HG03135 (cell line): ENCODE results near the gene COL23A1.

Source experiments
- ATAC-seq: cut with Tn5 transposase; IDR thresholded peaks from one replicate; pipeline ENCODE4 v1.9.1; 2021; ENCODE audit warnings: mild to moderate bottlenecking, moderate library complexity; ENCODE audit not compliant: unreplicated experiment

COL23A1 gene

DNA sequence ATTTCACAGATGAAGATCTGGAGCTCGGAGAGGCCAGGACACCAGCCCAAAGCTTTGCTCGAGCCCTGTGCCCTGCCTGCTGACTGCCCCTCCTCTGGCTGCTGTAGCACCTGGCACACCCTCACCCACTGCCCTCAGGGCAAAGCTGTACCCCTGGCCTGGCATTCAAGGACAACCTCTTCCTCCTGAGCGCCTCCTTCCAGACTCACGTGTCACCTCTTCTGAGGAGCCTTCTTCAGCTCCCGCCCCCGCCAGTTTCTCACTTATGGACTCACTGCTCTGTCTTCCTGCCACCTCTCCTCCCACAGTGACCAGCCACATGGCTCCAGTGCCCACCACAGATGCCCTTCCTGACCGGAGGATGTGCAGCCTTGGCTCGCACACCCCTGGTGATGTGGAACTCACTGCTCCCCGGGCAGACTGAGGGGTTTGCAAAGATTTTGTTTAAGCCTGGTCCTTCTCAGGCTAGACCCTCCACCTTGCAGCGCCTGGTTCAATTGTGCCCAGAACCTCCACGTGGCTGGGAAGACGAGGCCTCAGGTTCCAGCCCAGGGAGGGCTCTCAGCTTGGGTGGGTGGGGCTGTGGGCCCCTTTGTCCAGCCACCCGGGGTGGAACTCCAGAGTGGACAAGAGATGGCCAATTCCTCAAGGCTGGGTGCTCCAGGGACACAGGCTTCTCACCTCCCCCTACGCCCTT is 311.0 kb downstream of the COL23A1 start:
- ATAC-seq, result no peak

DNA sequence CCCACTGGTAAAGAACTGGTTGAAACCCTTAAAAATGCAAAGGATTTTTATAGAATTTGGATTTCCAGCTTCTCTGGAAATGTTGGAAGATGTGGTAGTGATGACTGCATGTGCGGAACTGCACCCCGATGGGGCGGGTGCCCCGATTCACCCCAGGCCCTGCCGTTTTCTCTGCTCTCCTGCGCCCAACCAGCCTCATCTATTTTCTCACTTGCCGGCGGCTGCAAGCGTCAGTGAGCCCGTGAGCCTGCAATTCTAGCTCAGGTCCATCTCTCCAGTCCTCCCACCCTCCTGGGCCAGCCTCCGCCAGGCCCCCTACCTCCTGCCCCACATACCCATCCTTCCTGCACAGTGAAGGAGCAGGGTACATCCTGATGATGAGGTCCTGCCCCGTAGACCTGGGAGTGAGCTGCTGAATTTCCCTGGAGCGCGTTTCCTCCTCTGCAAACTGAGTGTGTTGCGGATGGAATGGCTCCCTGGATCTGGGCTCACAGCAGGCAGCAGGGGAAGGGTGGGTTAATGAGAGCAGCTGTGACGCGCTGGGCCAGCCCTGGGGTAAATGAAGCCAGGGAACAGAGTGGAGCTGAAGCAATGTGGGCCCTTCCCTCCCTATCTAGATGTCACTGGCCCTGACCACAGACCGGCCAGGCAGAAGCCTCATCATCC is 311.7 kb downstream of the COL23A1 start:
- ATAC-seq, result no peak

DNA sequence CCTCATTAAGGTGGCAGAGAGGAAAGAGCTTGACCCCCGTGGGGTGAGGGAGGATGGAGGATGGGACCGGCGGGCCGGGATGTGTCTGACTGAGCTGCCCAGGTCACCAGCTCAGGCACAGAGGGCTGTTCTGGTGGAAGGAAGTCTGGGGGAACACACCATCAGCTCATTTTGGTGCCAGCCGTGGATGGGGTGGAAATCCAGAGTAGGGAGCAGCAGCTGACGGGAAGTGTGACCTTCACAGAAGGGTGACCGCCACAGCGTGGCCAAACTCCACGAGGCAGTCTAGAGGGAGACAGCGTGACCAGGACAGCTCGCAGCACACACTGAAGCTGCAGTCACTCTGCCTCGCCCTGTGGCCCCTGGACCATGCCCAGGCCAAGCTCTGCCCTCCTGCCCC is 312.3 kb downstream of the COL23A1 start:
- no peak for ATAC-seq

DNA sequence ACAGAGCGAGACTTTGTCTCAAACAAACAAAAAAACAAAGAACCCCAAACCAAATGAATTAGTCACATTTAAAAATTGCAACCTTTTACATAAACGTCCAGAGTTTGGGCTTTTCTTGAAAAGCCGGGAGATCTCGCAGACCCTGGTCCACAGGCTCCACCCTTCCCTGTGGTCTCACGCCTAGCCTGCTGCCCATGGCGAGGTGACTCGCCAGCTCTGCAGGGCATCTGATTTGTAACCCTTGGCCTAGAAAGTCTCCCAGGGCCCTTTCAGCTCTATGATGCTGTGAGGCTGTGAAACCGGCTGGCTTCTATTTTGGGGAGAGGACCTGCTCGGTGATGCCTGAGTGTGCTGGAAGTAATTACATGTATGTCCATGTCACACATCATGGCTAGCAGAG is 312.8 kb downstream of the COL23A1 start:
- no peak for ATAC-seq

DNA sequence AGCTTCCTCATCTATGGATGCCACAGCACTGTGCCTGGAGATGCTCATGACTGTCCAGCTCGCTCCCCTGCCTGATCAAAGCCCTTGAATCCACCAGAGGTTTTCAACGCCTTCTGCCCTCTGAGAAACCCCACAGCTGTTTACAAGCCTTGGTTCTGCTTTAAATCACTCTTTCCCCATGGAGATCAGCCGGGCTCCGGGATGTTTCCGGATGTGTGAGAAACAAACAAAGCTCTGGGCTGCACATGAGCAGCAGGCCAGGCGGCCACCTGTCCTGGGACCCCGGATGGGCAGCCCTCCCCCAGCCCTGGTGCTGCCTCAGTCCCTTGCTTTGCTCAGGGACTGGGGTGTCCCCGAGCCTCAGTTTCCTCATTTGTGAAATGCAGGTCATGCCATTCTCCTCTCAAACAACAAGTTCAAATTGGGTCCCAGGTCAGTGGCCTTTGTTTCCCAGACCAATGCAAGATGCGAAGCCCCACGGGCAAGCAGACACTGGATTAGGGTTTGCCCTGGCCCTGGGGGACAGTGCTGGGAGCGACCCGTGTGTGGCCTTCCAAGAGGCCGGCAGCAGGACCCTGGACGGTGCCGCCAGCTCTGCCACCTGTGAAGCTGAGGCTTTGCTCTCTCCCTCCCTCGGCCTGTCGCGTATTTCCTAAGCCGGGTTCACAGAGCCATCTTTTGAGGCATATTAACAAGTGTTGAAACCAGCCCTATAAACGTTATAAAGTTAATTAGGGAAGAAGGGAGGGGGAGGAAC is 315.2 kb downstream of the COL23A1 start:
- no peak for ATAC-seq

DNA sequence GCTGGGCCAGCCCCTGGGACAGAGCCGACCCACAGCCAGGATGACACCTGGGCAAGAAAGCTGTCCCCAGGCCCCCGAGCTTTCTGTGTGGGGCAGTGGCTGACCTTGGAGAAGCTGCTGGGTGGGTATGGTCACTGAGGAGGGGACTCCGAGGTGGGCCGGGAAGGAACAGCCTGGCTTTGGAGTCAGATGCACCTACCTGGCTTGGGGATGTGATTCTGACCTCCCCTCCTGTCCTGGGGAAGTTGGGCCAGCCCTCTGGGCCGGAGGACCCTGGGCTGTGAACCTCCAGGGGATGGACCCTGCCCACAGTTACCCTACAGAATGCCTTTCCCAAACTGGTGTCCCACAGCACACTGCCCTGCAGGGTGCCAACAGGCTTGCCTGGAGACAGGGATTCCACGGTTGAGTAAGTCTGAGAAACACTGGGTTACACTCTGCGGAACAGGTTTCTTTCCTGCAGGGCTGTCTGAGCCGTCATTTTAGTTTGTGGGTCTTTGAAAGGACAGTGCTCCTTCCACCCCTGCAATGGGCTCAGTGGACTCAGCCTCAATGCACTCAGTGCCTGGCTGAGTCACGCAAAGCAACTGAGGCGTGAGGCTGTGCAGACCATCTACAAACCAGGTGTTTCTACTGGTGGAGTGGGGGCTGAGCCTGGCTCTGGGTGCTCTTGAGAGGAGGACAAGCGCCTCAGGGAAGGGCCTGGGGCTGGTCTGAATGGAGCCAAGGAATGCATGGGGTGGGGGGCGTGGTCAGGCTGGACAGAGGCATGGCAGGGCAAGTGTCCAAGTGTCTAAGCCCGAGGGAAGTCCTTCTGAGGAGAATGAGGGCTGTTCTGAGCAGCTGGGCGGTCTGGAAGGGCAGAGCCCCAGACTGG is 316.3 kb downstream of the COL23A1 start:
- no peak for ATAC-seq

DNA sequence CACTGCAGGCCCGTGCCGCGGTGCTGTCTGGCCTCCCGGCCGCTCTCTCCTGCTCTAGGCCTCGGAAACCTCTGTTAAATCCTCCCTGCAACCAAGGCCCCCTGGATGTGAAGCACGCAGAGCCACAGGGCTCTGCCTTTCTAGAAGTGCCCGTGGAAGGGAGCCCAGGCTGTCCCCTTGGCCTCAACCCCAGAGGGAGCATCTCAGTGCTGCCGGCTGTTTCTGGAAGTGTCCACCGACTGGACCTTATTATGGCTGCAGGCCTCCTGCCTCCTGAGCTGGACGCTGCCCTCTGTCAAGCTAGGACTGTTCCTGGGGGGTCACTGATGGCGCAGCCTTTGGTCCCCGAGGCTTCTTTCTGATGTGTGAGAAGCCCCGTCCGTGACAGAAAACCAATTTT is 317.2 kb downstream of the COL23A1 start:
- no peak for ATAC-seq

DNA sequence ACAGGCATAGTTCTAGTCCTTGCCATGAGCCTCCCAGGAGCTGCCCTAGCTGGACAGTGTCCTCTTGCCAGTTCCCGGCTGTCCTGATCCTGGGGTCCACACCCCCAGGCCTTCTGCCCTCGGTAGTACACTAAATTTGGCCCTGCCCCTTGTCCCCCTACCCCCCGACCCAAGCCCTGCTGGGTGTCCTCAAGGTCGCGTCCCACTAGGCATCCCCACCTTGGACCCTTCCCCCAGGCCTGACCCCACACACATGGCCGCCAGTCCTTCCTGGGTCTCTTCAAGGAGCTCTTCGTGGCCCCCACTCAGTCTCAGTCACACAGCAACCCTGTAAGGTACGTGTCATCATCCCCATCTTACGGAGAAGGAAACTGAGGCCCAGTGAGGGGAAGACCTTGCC is 317.6 kb downstream of the COL23A1 start:
- no peak for ATAC-seq

DNA sequence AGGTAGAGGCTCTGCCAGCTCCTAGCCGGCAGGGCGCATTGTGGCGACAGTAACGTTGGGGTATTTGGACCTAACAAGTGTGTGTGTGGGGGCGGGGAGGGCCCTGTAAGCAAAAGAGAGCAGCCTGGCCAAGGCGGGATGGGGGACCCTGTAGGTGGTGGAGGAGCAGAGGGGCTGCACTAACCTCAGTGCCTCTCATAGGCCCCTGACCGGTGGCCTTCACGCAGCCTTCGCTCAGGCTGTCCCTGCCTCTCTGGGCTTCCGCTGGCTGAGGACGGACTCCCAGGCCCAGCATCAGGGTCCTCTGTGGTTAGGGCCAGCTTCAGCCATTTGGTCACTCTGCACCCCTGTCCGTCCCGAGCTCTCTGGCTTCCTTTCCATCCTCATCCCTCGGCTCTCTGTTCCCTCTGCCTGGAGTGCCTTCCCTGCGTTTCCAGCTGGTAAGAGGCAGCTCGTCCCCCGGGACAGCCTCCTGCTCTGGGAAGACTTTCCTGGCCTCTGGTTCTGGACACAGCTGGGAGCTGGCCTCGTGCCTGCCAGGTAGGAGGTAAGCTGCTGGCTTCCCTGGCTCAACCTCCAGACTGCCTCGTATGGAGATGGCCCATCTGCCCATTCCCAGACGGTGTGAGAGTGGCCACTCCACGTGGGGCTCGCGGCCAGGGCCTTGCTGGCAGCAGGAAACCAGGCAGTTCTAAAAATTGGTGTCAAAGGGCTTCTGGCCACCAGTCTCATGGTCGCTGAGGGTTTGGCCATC is 318.3 kb downstream of the COL23A1 start:
- no peak for ATAC-seq

DNA sequence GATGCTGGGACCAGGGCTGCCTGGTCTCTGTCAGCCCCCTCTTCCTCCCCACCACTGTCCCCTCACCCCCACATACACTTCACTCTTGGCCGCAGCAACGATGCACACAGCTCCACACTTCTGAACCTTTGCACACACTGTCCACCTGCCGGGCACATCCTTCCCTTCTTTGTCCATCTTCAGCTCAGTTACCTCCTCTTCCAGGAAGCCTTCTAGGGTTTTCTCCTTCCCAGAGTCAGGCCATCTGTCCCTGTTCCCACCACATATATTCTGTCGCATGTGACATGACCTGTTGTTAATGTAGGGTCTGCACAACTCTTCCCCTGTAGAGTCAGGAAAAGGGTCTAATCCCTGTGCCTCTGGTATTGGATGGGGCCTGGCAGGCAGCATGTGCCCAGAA is 319.0 kb downstream of the COL23A1 start:
- no peak for ATAC-seq

DNA sequence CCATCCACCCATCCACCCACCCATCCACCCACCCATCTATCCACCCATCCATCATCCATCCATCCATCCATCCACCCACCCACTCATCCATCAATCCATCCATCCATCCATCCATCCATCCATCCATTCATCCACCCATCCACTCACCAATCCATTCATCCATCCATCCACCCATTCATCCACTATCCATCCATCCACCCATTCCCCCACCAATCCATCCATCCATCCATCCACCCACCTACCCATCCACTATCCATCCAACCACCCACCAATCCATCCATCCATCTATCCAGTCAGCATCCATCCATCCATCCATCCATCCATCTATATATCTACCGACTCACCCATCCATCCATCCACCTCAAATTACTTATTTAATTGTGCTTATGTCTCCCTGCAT is 320.7 kb downstream of the COL23A1 start:
- no peak for ATAC-seq

DNA sequence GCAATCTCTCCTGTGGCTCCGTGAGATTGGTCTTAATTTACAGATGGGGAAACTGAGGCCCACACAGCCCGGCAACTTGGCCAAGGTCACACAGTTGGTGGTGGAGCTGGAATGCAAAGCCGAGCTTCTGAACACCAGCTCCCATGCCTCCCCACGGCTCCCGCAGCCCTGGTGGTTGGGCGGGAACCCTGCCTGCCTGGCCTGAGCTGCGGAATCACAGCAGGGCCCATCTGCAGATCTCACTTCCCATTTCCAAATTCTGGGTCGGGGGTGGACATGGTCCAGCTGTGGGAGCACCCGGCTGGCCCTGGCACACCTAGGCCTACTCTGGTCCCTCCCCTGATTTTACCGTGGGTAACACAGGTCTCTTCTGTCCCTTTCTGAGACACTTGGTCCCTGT is 322.3 kb downstream of the COL23A1 start:
- ATAC-seq, result no peak

DNA sequence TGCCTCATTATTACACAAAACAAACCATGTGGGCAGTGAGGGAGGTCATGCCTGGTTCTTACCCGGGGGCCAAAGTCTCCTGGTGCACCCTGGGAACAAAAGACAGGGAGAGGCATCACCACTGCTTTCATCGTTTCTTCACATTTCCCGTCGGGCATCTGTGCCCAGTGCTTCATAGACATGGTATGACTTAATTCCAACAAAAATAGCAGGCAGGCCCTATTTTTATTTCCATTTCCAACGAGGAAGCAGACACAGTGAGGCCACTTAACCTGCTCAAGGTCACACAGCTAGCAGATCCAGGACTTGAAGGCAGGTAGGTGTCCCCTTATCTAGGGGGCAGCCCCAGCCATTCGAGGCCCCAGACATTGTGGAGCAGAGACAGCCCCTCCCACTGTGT is 322.9 kb downstream of the COL23A1 start:
- no peak for ATAC-seq

DNA sequence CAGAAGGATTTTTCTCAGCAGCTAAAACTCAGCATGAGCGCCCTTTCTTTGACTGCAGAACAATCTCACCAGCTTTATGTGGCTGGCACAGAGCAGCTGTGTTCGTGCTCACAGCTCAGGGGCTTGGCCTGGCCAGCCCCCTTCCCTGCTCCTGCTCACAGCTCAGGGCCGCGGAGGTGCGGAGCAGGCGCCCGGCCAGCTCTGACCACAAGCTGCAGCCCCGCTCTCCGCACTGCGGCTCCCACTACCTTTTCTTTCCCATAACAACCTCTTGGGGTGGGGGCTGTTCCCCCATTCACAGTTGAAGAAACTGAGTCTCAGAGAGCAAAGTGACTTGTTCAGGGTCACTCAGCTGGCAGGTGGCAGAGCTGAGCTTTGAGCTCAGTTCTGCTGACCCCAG is 323.6 kb downstream of the COL23A1 start:
- no peak for ATAC-seq

DNA sequence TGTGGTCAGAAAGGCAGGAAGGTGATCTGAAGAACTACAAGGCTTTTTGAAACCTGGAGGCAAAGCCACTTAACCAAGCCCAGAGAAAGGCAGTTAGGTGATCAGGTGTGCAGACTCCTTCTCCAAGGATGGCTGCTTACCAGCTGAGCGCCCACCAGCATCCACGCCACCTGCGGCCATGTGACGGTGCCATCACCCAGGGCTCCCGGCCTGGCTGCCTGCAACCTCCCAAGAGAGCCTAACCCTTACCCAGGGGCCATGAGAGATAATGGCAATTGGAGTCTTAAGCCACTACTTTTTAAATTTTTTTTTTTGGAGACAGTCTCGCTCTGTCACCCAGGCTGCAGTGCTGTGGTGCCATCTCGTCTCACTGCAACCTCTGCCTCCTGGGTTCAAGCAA is 324.4 kb downstream of the COL23A1 start:
- no peak for ATAC-seq

DNA sequence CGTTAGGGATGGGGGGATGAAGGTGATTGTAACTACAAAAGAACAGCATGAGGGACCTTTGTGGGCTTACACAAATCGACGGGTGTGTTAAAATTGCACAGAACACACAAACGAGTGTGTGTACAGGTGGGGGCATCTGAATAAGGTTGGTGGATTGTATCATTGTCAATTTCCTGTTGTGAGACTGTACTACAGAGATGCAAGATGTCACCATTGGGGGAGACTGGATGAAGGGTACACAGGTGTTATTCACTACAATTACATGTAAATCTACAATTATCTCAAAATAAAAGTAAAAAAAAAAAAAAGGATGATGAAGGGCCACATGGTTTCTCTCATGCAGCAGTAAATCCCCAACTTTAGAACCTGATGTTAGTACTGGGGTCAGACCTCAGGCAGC is 326.1 kb downstream of the COL23A1 start:
- no peak for ATAC-seq

DNA sequence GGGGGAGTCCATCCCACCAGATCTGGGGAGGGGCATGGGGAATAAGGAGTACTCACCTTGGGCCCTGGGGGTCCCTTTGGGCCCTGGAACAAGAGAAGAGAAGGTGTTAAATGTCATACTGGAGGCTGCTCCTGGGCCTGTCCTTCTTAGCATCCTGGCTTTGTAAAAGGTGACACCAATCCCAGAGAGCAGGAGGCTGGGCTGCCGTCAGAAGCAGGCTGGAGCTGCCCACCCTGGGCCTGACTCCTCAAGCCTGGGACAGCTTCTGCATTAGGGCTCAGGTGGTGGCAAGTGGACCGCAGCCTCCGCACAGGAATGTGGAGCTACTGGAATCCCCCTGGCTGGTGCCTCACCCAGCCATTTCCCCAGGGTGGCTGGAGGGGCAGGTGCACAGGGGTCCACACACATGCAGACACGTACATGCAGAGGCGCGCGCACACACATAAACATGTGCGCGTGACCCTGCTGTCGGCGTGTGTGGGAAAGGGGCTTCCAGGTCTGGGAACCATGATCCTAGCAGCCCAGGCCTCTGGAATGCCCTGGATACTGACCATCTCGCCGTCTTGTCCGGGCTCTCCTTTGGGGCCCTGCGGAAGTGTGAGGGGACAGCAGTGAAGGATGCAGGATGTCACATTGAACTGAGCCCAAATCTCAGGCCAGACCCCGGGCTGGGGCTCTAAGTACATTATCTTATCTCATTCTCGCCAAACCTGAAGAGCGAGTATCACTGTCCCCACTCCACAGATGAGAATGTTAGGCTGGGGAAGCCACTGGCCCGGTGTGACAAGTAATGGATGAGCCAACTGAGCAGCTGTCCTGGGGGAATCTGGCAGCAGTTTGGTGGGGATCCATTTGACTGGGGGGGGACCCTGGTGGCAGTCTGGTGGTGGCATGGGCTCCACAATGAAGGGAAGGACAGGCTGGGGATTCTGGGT is 328.3 kb downstream of the COL23A1 start:
- no peak for ATAC-seq

DNA sequence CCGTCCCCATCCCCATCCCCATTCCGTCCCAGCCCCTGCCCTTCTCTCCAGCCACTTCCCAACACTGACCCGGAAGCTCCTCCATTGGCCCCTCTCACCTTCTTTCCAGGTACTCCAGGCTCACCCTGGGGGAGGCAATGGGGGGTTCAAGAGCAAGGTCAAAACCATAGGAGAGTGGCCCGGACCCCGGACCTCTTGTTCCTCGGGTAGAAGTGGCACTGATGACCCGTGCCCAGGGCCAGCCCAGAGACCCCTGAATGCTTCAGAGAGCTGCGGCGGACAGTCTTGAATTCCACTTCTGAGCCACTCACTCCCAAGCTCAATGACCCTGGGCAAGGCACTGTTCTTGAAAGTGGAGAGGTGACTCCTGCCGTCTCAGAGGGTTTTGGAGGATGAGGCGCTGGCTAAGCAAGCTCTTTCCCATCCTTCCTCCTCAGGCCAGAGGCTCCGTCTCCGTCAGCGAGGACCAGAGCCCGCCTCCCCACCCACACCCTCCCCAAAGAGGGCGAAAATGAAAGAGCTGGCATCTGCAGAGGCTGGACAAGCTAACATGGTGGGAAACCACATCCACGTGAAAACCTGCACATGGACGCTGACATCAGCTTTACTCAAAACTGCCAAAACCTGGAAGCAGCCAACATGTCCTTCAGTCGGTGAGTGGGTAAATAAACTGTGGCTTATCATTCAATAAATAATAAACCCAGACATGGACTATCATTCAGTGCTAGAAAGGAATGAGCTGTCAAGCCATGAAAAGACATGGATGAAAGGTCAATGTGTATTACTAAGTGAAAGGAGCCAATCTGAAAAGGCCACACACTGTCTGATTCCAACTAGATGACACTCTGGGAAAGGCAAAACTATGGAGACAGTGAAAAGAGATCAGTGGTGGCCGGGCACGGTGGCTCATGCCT is 330.3 kb downstream of the COL23A1 start:
- ATAC-seq, result no peak
